GM19351 (cell line): ENCODE results near the gene POP4.

Experiments used
- ATAC-seq: cut with Tn5 transposase; IDR thresholded peaks from one replicate; pipeline ENCODE4 v1.9.1; 2021; ENCODE audit warnings: mild to moderate bottlenecking, moderate library complexity; ENCODE audit not compliant: unreplicated experiment

Gene POP4

DNA sequence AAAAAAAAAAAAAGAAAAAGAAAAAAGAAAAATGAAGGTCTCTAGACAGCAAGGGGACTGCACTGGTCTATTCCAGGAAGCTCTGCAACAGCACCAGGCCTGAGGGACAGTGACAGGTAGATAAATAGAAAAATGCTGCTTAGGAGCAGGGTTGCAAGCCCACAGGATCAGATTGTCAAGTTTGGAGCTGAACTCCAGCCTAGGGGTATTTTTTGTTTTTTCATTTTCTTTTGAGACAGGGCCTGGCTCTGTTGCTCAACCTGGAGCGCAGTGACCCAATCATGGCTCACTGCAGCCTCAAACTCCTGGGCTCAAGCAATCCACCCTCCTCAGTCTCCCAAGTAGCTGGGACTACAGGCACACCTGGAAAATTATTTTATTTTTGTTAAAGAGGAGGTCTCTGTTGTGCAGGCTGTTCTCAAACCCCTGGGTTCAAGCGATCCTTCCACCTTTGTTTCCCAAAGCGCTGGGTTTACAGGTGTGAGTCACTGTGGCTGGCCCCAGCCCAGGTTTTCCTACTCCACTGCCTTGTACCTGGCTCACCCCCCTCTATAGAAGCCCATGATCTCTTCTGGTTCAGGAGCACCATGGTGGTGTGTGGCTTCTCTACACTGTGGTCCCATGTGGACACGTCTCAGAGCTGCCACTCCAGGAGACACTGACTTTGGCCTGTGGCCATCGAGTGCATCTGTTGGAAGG lies 23.9 kb downstream of the POP4 start:
- no peak for ATAC-seq

- ATAC-seq, result no peak
Observed at GRCh38 chr19:29630655-29631054, 24.6 kb downstream of the POP4 start.

DNA sequence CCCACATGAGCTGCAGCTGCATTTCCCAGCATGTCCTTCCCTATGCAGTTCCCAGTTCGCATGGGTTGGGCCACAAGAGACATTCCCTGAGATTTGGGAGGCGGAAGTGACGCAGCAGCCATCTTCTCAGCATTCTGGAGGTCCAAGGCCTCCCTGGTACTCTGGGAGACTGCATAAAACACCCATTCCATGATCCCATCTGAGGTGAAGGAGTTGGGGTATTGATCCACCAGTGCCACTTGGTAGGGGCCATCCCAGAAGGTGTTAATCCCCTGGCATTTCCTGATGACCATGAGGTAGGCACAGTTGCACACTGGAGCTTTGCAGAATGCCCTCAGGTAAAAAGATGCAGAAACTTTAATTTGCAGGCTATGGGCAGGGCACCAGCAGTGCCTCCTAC lies 25.4 kb downstream of the POP4 start:
- no peak for ATAC-seq

- ATAC-seq, result no peak
Observed at GRCh38 chr19:29634002-29634401, 27.9 kb downstream of the POP4 start.

- no peak for ATAC-seq
Observed at GRCh38 chr19:29634423-29635130, 28.5 kb downstream of the POP4 start.

- no peak for ATAC-seq
Observed at GRCh38 chr19:29635963-29636362, 29.9 kb downstream of the POP4 start.

DNA sequence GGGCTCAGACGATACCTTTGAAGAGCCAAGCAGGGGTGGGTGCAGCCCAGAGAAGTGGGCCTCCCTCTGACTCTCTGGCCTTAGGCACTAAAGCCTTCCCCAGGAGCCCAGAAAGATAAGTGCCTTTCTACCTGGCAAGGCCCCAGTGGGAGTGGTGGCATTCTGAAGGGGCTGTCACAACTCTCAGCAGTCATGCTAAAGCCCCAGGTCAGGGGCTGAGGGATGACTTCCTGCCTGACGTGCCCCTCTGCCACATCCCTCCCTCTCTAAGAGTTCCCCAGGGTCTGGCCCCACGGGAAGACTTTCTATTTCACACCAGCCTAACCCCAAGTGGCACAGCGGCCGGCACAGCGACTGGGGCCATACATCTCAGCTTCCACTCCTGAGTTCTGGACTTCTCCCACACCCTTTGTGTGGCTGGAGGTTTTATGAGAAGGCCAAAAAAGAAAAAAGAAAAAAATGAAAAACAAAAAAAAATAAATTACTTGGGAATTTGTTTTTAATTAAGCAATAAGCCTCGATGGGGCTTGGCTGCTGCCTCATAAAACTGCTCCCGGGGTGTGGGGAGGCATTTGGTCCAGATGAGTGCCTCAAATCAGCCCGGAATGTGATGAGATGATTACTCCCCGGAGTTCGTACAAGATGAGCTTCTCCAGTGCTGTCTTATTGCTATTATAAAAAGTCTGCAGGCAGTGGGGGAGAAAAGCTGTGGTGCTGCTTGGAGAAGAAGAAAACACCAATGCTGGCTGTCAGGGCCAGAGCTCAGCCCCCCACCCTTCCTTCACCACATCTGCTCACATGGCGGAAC lies 30.7 kb downstream of the POP4 start:
- no peak for ATAC-seq

DNA sequence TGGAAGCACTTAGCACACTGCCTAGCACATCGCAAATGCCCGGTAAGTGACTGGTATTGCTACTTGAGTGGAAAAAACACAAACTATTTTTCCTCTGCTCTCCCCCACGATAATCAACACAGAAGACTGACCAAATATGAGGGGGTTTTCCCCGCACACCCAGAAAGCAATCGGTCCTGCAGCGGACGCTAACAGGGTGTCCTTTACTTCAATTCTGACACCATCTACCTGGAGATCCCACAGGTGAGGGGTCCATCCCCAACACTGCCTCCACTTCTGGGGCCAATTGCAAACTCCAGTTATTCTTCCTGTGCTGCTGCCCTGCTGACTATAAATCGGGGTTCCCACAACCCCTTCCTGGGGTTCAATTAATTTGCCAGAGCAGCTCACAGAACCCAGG lies 33.0 kb downstream of the POP4 start:
- ATAC-seq, result no peak

DNA sequence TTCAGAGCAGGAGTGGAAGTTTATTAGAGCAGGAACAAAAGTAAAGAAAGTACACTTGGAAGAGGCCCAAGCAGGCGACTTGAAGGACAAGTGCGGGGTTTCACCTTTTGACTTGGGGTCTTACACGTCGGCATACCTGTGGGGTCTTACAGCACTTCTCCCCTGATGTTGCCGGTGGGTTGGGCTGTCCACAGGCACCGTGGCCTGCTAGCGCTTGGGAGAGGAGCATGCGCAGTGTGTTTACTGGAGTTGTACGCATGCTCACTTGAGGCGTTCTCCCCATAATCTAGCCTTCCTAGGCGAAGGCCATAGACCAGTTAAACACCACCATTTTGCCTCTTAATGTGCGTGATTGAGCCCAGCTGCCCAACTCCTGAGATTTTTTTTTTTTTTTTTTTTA lies 34.1 kb downstream of the POP4 start:
- ATAC-seq, result no peak

GRCh38 chr19:29641597-29641996 lies 35.5 kb downstream of the POP4 start:
- ATAC-seq, result no peak

- no peak for ATAC-seq
Observed at GRCh38 chr19:29643361-29643935, 37.4 kb downstream of the POP4 start.

DNA sequence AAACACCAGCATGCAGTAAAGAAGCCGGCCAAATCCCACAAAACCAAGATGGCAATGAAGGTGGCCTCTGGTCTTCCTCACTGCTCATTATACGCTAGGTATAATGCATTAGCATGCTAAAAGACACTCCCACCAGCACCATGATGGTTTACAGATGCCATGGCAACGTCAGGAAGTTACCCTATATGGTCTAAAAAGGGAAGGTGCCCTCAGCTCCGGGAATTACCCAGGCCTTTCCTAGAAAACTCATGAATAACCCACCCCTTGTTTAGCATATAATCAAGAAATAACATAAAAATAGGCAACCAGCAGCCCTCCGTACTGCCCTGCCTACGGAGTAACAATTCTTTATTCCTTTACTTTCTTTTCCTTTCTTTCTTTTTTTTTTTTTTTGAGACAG lies 38.1 kb downstream of the POP4 start:
- ATAC-seq, result no peak

GRCh38 chr19:29645491-29645867 lies 39.4 kb downstream of the POP4 start:
- no peak for ATAC-seq

GRCh38 chr19:29645911-29646310 lies 39.8 kb downstream of the POP4 start:
- ATAC-seq, result no peak

- ATAC-seq, result no peak
Observed at GRCh38 chr19:29650772-29651387, 44.8 kb downstream of the POP4 start.

- no peak for ATAC-seq
Observed at GRCh38 chr19:29651622-29652394, 45.7 kb downstream of the POP4 start.

- ATAC-seq, result no peak
Observed at GRCh38 chr19:29653398-29653797, 47.3 kb downstream of the POP4 start.

GRCh38 chr19:29655648-29656335 lies 49.7 kb downstream of the POP4 start:
- no peak for ATAC-seq

GRCh38 chr19:29658221-29658991 lies 52.3 kb downstream of the POP4 start:
- ATAC-seq, result no peak
